Activated CD8-positive, alpha-beta memory T cell treated with anti-CD3 and anti-CD28 coated beads for 1 hour (primary cell): ENCODE measurements around the gene OVOL3.
"Not testable (repeated sequence)": the region's sequence is repeated elsewhere in the genome, so short reads cannot be mapped to it uniquely, and the experiment has no call there.

Experiments used
- DNase-seq, 2 donors: peaks; one replicate each; pipeline ENCODE4 v3.0.0-alpha.2; 2020; ENCODE audit warnings: low read depth in 1 of 2; ENCODE audit errors: extremely low read depth in 1 of 2

Gene OVOL3

GRCh38 chr19:36125557-36125956 is 14.6 kb downstream of the OVOL3 start:
- DNase-seq: no peak

- DNase-seq: no peak
Observed at GRCh38 chr19:36128392-36128736, 17.4 kb downstream of the OVOL3 start.

DNA sequence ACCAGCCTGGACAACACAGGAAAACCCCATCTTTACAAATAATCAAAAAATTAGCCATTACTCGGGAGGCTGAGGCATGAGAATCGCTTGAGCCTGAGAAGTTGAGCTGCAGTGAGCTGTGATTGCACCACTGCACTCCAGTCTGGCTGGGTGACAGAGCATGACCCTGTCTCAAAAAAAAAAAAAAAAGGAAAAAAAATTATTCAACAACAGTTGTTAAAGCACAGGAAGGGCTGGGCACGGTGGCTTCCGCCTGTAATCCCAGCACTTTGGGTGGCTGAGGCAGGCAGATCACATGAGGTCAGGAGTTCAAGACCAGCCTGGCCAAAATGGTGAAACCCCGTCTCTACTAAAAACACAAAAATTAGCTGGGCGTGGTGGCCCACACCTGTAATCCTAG is 20.3 kb downstream of the OVOL3 start:
- not testable (repeated sequence) for DNase-seq

DNA sequence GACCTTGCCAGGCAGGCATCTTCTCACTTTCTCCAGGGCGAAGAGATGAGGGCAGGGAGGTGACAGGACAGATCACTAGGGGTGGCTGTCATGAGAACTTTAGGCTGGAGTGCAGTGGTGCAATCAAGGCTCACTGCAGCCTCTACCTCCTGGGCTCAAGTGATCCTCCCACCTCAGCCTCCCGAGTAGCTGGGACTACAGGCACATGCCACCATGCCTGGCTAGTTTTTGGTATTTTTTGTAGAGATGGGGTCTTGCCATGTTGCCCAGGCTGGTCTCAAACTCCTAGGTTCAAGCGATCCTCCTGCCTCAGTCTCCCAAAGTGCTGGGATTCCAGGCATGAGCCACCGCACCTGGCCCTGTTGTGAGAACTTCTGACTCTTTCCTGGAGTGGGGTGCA is 23.9 kb downstream of the OVOL3 start:
- DNase-seq: not testable (repeated sequence)

DNA sequence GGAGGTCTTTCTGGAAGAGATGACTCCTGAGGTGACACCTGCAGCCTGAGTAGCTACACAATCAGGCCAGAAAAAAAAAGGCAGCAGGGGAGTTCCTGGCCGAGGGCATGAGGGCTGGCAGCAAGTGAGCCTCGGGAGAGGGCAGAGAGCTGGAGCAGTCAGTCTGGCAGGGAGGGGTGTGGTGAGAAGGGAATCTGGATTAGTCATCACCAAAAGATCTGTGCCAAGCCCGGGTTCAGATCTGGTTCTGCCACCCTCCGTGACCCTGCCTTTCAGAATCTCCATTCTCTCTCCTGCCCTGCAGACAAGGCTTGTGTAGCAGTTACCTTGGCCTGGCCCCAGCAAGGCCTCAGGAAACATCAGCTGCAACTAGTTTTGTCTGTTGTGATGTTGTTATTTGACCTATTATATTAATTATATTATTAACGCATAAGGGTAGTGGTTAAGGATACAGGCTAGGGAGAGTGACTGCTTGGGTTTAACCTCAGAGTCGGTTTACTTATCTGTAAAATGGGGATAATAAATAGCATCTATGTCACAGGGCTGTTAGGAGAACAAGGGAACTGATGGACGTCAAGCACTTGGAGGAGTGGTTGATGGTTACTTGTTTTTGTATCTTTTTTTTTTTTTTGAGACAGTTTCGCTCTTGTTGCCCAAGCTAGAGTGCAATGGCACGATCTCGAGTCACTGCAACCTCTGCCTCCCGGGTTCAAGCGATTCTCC is 26.2 kb downstream of the OVOL3 start:
- no peak for DNase-seq

GRCh38 chr19:36139120-36139472 is 28.2 kb downstream of the OVOL3 start:
- no peak for DNase-seq

GRCh38 chr19:36139473-36140303 is 28.7 kb downstream of the OVOL3 start, which contains the start of gene CAPNS1:
Gene CAPNS1, plus strand, starts transcription at chr19:36140066. Its CDS starts 946 bp downstream, at chr19:36141012.
- peak; percentile 84 to 88 for DNase-seq

- DNase-seq: peak in 1 of 2 donors; percentile 17
Observed at GRCh38 chr19:36140304-36141038, 29.5 kb downstream of the OVOL3 start.

DNA sequence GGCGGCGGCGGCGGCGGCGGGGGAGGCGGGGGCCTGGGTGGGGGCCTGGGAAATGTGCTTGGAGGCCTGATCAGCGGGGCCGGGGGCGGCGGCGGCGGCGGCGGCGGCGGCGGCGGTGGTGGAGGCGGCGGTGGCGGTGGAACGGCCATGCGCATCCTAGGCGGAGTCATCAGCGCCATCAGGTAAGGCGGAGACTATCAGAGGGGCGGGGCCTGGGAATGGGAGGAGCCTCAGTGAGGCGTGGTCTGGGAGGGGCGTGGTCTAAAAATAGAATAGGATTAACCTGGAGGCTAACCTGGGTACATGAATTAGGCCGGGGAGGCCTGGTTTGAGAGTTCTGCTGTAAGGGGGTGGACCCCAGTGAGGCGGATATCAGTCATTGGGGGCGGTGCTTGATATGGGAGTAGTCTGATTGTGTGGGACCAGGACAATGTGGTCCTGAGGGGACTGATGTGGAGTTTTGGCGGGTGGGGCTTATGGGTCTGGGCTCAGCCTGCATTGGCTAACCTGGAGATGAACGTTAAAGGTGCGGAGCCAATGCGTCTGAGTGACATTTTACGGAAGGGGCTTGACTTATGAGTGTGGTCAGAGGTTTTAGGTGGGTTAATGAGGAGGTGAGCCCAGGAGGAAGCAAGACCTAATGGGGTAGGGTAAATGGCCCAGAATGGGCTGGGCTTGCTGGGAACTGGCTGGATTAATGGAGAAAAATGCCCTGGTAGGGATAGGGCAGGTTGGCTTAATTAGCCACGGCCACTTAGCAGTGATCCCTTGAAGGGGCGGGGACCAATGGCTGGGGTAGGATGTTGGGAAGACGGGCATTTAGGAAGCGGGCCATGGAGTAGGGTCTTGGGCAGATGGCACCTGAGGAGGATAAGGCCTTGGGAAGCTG is 30.3 kb downstream of the OVOL3 start:
- peak; percentile 73 to 81 for DNase-seq

- DNase-seq: no peak
Observed at GRCh38 chr19:36142046-36142445, 31.1 kb downstream of the OVOL3 start.

DNA sequence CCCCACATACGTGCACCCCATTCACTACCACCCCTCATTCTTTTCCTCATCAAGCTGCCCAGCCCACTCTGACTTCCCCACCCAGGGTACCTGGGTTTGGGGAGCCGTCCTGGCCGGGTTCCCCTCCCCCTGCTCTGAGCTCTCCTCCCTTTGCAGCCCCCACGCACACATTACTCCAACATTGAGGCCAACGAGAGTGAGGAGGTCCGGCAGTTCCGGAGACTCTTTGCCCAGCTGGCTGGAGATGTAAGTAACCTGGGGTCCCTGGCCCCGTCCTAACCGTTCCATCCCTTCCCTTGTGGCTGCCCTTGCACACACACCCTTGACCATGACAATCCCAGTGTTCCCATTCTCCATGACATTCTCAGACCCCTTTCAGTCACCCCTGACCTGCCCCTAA is 31.6 kb downstream of the OVOL3 start:
- no peak for DNase-seq

DNA sequence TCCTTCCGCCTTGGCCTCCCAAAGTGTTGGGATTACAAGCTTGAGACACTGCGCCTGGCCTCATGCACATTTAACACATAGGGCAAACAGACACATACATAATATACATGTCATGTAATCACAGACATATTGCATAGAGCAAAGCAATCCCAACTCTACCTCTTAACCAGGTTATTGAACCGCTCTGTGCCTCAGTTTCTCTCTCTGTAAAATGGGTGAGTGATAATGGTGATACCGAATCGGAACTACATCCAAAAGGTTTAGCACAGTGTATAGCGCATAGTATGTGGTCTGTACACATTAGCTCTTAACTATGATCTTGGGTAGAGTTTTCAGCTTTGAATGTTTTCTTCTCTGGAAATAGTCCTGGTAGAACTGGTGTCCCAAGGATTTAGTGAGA is 33.7 kb downstream of the OVOL3 start:
- no peak for DNase-seq

DNA sequence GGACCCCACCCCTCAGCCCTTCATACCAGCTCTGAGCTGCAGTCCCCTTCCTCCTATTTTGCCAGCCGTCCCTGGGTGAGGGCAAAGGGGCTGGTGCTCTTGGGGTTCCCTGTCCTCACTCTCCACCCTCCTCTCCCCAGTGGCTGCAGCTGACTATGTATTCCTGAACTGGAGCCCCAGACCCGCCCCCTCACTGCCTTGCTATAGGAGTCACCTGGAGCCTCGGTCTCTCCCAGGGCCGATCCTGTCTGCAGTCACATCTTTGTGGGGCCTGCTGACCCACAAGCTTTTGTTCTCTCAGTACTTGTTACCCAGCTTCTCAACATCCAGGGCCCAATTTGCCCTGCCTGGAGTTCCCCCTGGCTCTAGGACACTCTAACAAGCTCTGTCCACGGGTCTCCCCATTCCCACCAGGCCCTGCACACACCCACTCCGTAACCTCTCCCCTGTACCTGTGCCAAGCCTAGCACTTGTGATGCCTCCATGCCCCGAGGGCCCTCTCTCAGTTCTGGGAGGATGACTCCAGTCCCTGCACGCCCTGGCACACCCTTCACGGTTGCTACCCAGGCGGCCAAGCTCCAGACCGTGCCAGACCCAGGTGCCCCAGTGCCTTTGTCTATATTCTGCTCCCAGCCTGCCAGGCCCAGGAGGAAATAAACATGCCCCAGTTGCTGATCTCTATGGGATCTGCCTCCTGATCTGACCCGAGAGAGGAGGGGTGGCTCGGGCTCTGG is 38.9 kb downstream of the OVOL3 start:
- DNase-seq: no peak

GRCh38 chr19:36150586-36150985 is 39.6 kb downstream of the OVOL3 start:
- no peak for DNase-seq

GRCh38 chr19:36151144-36152018 is 40.4 kb downstream of the OVOL3 start:
- no peak for DNase-seq

- DNase-seq: no peak
Observed at GRCh38 chr19:36152019-36152351, 41.0 kb downstream of the OVOL3 start.

DNA sequence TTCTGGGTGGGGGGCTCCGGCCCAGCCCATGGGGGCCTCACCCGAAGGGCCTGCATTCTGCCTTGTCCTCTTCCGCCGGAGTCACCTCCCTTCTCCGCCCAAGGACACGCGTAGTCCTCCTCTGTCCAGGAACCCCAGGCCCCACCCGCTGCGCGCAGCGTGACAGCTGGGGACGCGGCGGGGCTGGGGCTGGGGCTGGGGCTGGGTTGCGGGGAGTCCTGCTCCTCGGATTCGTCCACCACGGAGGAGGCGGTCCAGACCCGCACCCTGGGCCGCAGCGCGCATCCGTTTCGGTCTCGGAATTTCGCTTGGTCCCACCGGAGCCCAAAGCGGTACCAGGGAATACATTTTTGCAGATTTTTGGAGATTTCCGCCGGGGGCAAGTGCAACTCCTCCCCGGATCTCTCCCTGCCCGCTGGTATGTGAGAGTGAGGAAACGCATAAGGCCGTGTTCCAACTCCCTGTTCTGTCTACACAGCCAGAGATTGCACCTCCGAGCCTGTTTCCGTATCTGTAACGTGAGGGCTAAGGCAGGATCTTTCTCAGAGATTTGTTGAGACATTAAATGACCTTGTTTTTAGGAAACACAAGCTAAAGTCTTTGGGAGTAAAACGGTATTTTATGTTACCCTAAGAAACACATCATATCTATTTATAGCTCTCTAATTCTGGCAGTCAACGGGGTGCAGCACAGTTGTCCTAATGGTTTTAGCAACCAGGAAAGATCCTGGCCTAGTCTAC is 41.6 kb downstream of the OVOL3 start, which contains the start of gene COX7A1:
Gene COX7A1 (minus strand): TSS at position 96 of the 740 bp plus-strand sequence. CDS start 40 bp downstream, at position 56.
- no peak for DNase-seq

DNA sequence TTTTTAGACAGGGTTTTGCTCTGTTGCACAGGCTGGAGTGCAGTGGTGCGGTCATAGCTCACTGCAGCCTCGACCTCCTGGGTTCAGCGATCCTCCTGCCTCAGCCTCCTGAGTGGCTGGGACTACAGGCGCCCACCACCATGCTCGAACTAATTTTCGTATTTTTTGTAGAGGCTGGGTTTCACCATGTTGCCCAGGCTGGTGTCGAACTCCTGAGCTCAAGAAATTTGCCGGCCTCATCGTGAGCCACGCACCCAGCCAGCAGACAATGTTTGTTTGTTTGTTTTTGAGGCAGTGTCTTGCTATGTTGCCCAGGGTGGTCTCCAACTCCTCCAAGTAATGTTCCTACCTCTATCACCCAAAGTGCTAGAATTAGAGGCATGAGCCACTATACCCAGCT is 42.2 kb downstream of the OVOL3 start:
- DNase-seq: no peak
